Esophagus muscularis mucosa (tissue), 3 donors: ENCODE results near the gene EVI2B.

Source experiments
- POLR2A ChIP-seq: fragments of 450-650 bp; IDR thresholded peaks from one replicate; pipeline ENCODE4 v1.6.1; 2017; ENCODE audit warnings: antibody characterized with exemption, moderate library complexity, mild to moderate bottlenecking, low read depth
- POLR2AphosphoS5 ChIP-seq, 2 donors: sonication (generic); formaldehyde crosslinking; IDR thresholded peaks; one replicate each; pipeline ENCODE4 v1.6.1; 2017; ENCODE audit warnings: antibody characterized with exemption in 2 of 2
- TF ChIP-seq, protein P1 (sequence below), 3 experiments: fragments of 200-600 bp in 2 of 3; fragments of 450-650 bp in 1 of 3; sonication (generic) in 2 of 3; IDR thresholded peaks; one replicate each; pipeline ENCODE4 v1.5.1; 2017 to 2019; ENCODE audit warnings: antibody characterized with exemption in 3 of 3, mild to moderate bottlenecking in 2 of 3, moderate library complexity in 1 of 3

DNA sequence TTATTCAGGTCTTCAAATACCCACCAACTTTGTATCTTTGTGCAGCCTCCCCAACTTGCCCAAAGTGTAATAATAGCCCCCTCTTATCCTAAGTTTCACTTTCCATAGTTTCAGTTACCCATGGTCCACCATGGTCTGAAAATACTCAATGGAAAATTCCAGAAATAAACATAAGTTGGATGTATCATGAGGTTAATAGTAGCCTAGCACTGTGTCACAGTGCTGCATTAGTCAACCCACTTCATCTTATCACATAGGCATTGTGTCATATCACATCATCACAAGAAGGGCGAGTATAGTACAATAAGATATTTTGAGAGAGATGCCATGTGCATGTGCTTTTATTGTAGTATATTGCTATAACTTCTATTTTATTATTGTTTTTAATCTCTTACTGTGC lies 38.7 kb downstream of the EVI2B start:
- TF ChIP-seq, protein P1, sequence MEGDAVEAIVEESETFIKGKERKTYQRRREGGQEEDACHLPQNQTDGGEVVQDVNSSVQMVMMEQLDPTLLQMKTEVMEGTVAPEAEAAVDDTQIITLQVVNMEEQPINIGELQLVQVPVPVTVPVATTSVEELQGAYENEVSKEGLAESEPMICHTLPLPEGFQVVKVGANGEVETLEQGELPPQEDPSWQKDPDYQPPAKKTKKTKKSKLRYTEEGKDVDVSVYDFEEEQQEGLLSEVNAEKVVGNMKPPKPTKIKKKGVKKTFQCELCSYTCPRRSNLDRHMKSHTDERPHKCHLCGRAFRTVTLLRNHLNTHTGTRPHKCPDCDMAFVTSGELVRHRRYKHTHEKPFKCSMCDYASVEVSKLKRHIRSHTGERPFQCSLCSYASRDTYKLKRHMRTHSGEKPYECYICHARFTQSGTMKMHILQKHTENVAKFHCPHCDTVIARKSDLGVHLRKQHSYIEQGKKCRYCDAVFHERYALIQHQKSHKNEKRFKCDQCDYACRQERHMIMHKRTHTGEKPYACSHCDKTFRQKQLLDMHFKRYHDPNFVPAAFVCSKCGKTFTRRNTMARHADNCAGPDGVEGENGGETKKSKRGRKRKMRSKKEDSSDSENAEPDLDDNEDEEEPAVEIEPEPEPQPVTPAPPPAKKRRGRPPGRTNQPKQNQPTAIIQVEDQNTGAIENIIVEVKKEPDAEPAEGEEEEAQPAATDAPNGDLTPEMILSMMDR (IDR thresholded peaks at IDR 0.05), result no peak
- no peak for TF ChIP-seq POLR2AphosphoS5 (IDR thresholded peaks at IDR 0.05)
- TF ChIP-seq POLR2A, result no peak
